HFFc6 (cell line): Measurements from ENCODE around the gene MYH6. TPM values are rescaled to one million over a fixed set of nuclear protein-coding genes. Genes with fewer than 3 reads are reported as not detected.
"Not testable (repeated sequence)": the region's sequence is repeated elsewhere in the genome, so short reads cannot be mapped to it uniquely, and the experiment has no call there.

Experiments
- DNase-seq: peaks from one replicate; pipeline ENCODE4 v3.0.0-alpha.2; 2018
- H3K27ac Mint-ChIP-seq: 2 replicates; pipeline ENCODE4 v1.8.0; 2020; ENCODE audit warnings: mild to moderate bottlenecking, mixed read lengths
- H3K27me3 Mint-ChIP-seq: 2 replicates; pipeline ENCODE4 v1.8.0; 2021; ENCODE audit warnings: mild to moderate bottlenecking, moderate library complexity, mixed read lengths; ENCODE audit not compliant: insufficient read depth
- H3K36me3 Mint-ChIP-seq: 2 replicates; pipeline ENCODE4 v1.8.0; 2021; ENCODE audit warnings: low read depth, mixed read lengths
- H3K4me1 Mint-ChIP-seq: 2 replicates; pipeline ENCODE4 v1.8.0; 2020; ENCODE audit warnings: low read depth, mixed read lengths
- H3K4me3 Mint-ChIP-seq: 2 replicates; pipeline ENCODE4 v1.8.0; 2020; ENCODE audit warnings: mild to moderate bottlenecking, moderate library complexity, mixed read lengths
- H3K9me3 Mint-ChIP-seq: 2 replicates; pipeline ENCODE4 v1.8.0; 2020; ENCODE audit warnings: mild to moderate bottlenecking, mixed read lengths
- total RNA-seq, 6 experiments: library from RNA; stranded (reverse); fragmentation: NEBNext Ultra II Directional; extraction: Animal tissue kit (Norgen Biotek cat#: 25700); gene quantifications; 2 replicates in 1 of 6; 3 replicates in 5 of 6; pipeline ENCODE4 v1.2.3, GENCODE V29; 2021
- TF ChIP-seq, protein P1 (sequence below): fragments of 200-600 bp; sonication (generic); IDR thresholded peaks from 2 replicates; pipeline ENCODE4 v1.5.0; 2021; ENCODE audit warnings: antibody characterized with exemption, mild to moderate bottlenecking

The MYH6 gene
- total RNA-seq, 6 experiments from 2014 or later: not detected

GRCh38 chr14:23392613-23393012 is 15.5 kb downstream of the MYH6 start:
- Mint-ChIP-seq H3K27ac (no peak overlapping the region), H3K27me3 (peaks cover 61% of the 10 kb centered on the region), H3K4me1 (no peaks in the 10 kb centered on the region), H3K4me3 (no peak overlapping the region), H3K9me3 (no peaks in the 10 kb centered on the region), H3K36me3 (no peaks in the 10 kb centered on the region)
- TF ChIP-seq, protein P1, sequence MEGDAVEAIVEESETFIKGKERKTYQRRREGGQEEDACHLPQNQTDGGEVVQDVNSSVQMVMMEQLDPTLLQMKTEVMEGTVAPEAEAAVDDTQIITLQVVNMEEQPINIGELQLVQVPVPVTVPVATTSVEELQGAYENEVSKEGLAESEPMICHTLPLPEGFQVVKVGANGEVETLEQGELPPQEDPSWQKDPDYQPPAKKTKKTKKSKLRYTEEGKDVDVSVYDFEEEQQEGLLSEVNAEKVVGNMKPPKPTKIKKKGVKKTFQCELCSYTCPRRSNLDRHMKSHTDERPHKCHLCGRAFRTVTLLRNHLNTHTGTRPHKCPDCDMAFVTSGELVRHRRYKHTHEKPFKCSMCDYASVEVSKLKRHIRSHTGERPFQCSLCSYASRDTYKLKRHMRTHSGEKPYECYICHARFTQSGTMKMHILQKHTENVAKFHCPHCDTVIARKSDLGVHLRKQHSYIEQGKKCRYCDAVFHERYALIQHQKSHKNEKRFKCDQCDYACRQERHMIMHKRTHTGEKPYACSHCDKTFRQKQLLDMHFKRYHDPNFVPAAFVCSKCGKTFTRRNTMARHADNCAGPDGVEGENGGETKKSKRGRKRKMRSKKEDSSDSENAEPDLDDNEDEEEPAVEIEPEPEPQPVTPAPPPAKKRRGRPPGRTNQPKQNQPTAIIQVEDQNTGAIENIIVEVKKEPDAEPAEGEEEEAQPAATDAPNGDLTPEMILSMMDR: no peak
- no peak for DNase-seq

GRCh38 chr14:23389871-23390270 is 18.2 kb downstream of the MYH6 start:
- not testable (repeated sequence) for H3K36me3 Mint-ChIP-seq, H3K4me3 Mint-ChIP-seq, H3K27ac Mint-ChIP-seq, DNase-seq, H3K4me1 Mint-ChIP-seq, H3K9me3 Mint-ChIP-seq
- H3K27me3 Mint-ChIP-seq: peaks cover 58% of the 10 kb centered on the region

DNA sequence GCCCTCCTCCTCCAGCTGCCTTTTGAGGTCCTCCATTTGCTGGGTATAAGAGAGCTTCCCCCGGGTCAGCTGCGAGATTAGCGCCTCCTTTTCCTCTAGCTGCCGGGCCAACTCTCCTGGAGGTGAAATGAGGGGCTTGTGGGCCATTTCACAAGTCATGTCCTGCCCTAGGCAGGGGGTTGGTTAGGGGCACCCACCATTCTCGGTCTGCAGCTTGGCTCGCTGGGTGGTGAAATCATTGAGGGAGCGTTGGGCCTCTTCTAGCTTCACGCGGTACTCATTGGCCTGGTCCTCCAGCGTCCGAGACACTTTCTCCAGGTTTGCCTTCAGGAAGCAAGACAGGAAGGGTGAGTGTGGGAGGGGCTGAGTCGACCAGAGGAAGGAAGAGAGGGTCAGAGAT is 18.7 kb downstream of the MYH6 start:
- no peak for DNase-seq
- no peak overlapping the region for H3K27ac Mint-ChIP-seq
- peaks cover 55% of the 10 kb centered on the region for H3K27me3 Mint-ChIP-seq
- TF ChIP-seq, protein P1: no peak
- H3K4me1 Mint-ChIP-seq: no peaks in the 10 kb centered on the region
- no peaks in the 10 kb centered on the region for H3K36me3 Mint-ChIP-seq
- no peak overlapping the region for H3K4me3 Mint-ChIP-seq
- no peaks in the 10 kb centered on the region for H3K9me3 Mint-ChIP-seq

- Mint-ChIP-seq H3K4me1 (no peaks in the 10 kb centered on the region), H3K27me3 (peaks cover 52% of the 10 kb centered on the region), H3K4me3 (no peak overlapping the region), H3K9me3 (no peaks in the 10 kb centered on the region), H3K27ac (no peak overlapping the region), H3K36me3 (no peaks in the 10 kb centered on the region)
- TF ChIP-seq, protein P1: no peak
- no peak for DNase-seq
Observed at GRCh38 chr14:23388996-23389395, 19.1 kb downstream of the MYH6 start.

DNA sequence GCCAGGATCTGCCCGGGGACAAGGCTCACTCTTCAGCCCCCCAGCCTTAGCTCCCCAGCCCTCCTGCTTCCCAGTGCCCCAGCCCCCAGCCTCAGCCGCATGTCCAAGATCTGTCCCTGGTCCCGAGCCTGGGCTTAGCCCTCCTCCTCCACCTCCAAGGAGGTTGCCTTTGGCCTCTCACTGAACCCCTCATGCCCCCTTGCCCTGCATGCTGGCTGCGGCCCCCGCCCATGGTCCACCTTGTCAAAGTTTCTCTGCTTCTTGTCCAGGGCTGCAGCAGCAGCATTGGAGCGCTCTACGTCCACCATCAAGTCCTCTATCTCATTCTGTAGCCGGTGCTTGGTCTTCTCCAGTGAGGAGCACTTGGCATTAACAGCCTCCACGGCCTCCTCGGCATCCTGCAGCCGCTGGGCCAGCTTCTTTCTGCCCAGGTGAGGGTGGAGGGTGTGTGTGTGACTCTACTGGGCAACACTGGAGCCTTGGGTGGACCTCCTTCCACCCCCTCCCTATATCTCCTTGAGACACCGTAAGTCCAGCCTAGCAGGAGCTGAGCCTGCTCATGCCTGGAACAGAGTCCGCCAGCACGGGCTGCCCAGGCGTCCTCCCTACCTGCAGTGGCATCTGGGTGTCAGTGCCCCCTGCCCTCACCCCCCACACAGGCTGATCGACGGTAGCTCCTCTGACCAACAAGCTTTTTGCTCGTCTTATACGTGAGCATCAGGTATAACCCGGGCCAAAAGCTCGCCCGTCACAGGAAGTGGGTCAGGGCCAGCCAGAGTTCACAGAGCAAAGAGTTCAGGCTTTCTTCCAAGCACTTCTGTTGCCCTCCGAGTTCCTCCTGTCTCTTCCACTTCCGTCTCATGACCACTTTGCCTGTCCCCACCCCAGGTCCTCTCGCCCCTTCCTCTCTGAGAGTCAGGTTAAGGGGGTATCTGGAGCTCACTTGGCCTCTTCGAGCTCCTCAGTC is 19.9 kb downstream of the MYH6 start:
- H3K27me3 Mint-ChIP-seq: peaks cover 46% of the 10 kb centered on the region
- DNase-seq: no peak
- H3K4me1 Mint-ChIP-seq: no peaks in the 10 kb centered on the region
- no peak overlapping the region for H3K27ac Mint-ChIP-seq
- TF ChIP-seq, protein P1: no peak
- H3K36me3 Mint-ChIP-seq: no peaks in the 10 kb centered on the region
- H3K9me3 Mint-ChIP-seq: no peaks in the 10 kb centered on the region
- H3K4me3 Mint-ChIP-seq: no peak overlapping the region

- H3K4me1 Mint-ChIP-seq: no peaks in the 10 kb centered on the region
- no peak for DNase-seq
- peaks cover 48% of the 10 kb centered on the region for H3K27me3 Mint-ChIP-seq
- H3K27ac Mint-ChIP-seq: no peak overlapping the region
- TF ChIP-seq, protein P1: no peak
- no peaks in the 10 kb centered on the region for H3K36me3 Mint-ChIP-seq
- no peaks in the 10 kb centered on the region for H3K9me3 Mint-ChIP-seq
- no peak overlapping the region for H3K4me3 Mint-ChIP-seq
Observed at GRCh38 chr14:23386999-23387398, 21.1 kb downstream of the MYH6 start.

- DNase-seq, H3K4me3 Mint-ChIP-seq, H3K9me3 Mint-ChIP-seq, H3K27ac Mint-ChIP-seq, H3K4me1 Mint-ChIP-seq, H3K36me3 Mint-ChIP-seq: not testable (repeated sequence)
- peaks cover 42% of the 10 kb centered on the region for H3K27me3 Mint-ChIP-seq
Observed at GRCh38 chr14:23386266-23386657, 21.8 kb downstream of the MYH6 start.
